HL-60/S4 (cell line): ENCODE data around the gene MYOCD.

Experiments used
- in situ Hi-C: fragments of 300-500 bp; cut with MboI; formaldehyde crosslinking; loops from 2 replicates; pipeline ENCODE4 v1.14.3; 2022; ENCODE audit warnings: low sequenced_read_pairs

Gene MYOCD

GRCh38 chr17:12640364-12640763 lies 25.3 kb upstream of the MYOCD start:
- in situ Hi-C loops, result no loop called here

GRCh38 chr17:12641084-12641483 lies 24.6 kb upstream of the MYOCD start:
- in situ Hi-C loops, result no loop called here

GRCh38 chr17:12642034-12642433 lies 23.7 kb upstream of the MYOCD start:
- in situ Hi-C loops, result no loop called here

- in situ Hi-C loops, result no loop called here
Observed at GRCh38 chr17:12643822-12644221, 21.9 kb upstream of the MYOCD start.

GRCh38 chr17:12644623-12645022 lies 21.1 kb upstream of the MYOCD start:
- in situ Hi-C loops, result no loop called here

- in situ Hi-C loops, result no loop called here
Observed at GRCh38 chr17:12646761-12647422, 18.8 kb upstream of the MYOCD start.

GRCh38 chr17:12648498-12648897 lies 17.2 kb upstream of the MYOCD start:
- in situ Hi-C loops, result no loop called here

GRCh38 chr17:12655936-12656335 lies 9.8 kb upstream of the MYOCD start:
- in situ Hi-C loops, result no loop called here

GRCh38 chr17:12656354-12656753 lies 9.3 kb upstream of the MYOCD start:
- in situ Hi-C loops, result no loop called here

GRCh38 chr17:12659500-12659899 lies 6.2 kb upstream of the MYOCD start:
- in situ Hi-C loops, result no loop called here

GRCh38 chr17:12664252-12664651 lies 1.4 kb upstream of the MYOCD start:
- in situ Hi-C loops, result no loop called here

GRCh38 chr17:12664894-12665262 lies 812 bp upstream of the MYOCD start:
- in situ Hi-C loops, result no loop called here

GRCh38 chr17:12666718-12667117 lies 1.0 kb downstream of the MYOCD start:
- in situ Hi-C loops, result no loop called here

GRCh38 chr17:12667299-12667958 lies 1.7 kb downstream of the MYOCD start:
- in situ Hi-C loops, result no loop called here

- in situ Hi-C loops, result no loop called here
Observed at GRCh38 chr17:12671906-12672305, 6.2 kb downstream of the MYOCD start.

- in situ Hi-C loops, result no loop called here
Observed at GRCh38 chr17:12672947-12673346, 7.3 kb downstream of the MYOCD start.

GRCh38 chr17:12673788-12674187 lies 8.1 kb downstream of the MYOCD start:
- in situ Hi-C loops, result no loop called here

GRCh38 chr17:12680407-12680897 lies 14.8 kb downstream of the MYOCD start:
- in situ Hi-C loops, result no loop called here

- in situ Hi-C loops, result no loop called here
Observed at GRCh38 chr17:12680993-12681392, 15.3 kb downstream of the MYOCD start.

- in situ Hi-C loops, result no loop called here
Observed at GRCh38 chr17:12683299-12683698, 17.6 kb downstream of the MYOCD start.

- in situ Hi-C loops, result no loop called here
Observed at GRCh38 chr17:12686486-12686885, 20.8 kb downstream of the MYOCD start.

GRCh38 chr17:12688382-12688781 lies 22.7 kb downstream of the MYOCD start:
- in situ Hi-C loops, result no loop called here

- in situ Hi-C loops, result no loop called here
Observed at GRCh38 chr17:12691173-12691572, 25.5 kb downstream of the MYOCD start.
